ENCODE measurements around the gene CAV1.

CAV1 gene

GRCh38 chr7:116548506-116548905, 23.7 kb downstream of the CAV1 start:
- no peaks in the 10 kb centered on the region for H3K9me3 Mint-ChIP-seq
- peaks cover under 1% of the 10 kb centered on the region in 2 donors for H3K27me3 Mint-ChIP-seq
- no peaks in the 10 kb centered on the region for H3K36me3 Mint-ChIP-seq
- no peak overlapping the region for H3K27ac Mint-ChIP-seq
- peaks cover 9 to 16% of the 10 kb centered on the region in 2 donors for H3K4me1 Mint-ChIP-seq
- no peak for DNase-seq
- peak; percentile 68 to 87 for ATAC-seq (replicated peaks)
- H3K4me3 Mint-ChIP-seq: no peak overlapping the region

GRCh38 chr7:116549370-116549769, 24.5 kb downstream of the CAV1 start:
- ATAC-seq (replicated peaks) (no peak), DNase-seq (no peak)
- Mint-ChIP-seq H3K27me3 (peaks cover 8 to 9% of the 10 kb centered on the region in 2 donors), H3K36me3 (no peaks in the 10 kb centered on the region), H3K9me3 (no peaks in the 10 kb centered on the region), H3K27ac (no peak overlapping the region), H3K4me1 (peaks cover 9 to 16% of the 10 kb centered on the region in 2 donors), H3K4me3 (no peak overlapping the region)

GRCh38 chr7:116551692-116552091, 26.9 kb downstream of the CAV1 start:
- ATAC-seq (replicated peaks) (peak in 1 of 2 donors; percentile 39), DNase-seq (no peak)
- Mint-ChIP-seq H3K4me3 (no peak overlapping the region), H3K27ac (no peak overlapping the region), H3K36me3 (no peaks in the 10 kb centered on the region), H3K27me3 (peaks cover 15 to 16% of the 10 kb centered on the region in 2 donors), H3K4me1 (peaks cover 9 to 21% of the 10 kb centered on the region in 2 donors), H3K9me3 (no peaks in the 10 kb centered on the region)

- Mint-ChIP-seq H3K4me3 (no peak overlapping the region), H3K27ac (no peak overlapping the region), H3K9me3 (no peaks in the 10 kb centered on the region), H3K36me3 (no peaks in the 10 kb centered on the region), H3K27me3 (peaks cover 16 to 19% of the 10 kb centered on the region in 2 donors), H3K4me1 (peaks cover 9 to 21% of the 10 kb centered on the region in 2 donors)
- DNase-seq: no peak
- no peak for ATAC-seq (replicated peaks)
Observed at GRCh38 chr7:116552602-116553001, 27.8 kb downstream of the CAV1 start.

- ATAC-seq (replicated peaks) (no peak), DNase-seq (no peak)
- H3K4me3 Mint-ChIP-seq: no peak overlapping the region
- H3K27ac Mint-ChIP-seq: no peak overlapping the region
- peaks cover 6 to 17% of the 10 kb centered on the region in 2 donors for H3K4me1 Mint-ChIP-seq
- no peaks in the 10 kb centered on the region for H3K36me3 Mint-ChIP-seq
- H3K27me3 Mint-ChIP-seq: peaks cover 21 to 24% of the 10 kb centered on the region in 2 donors
- no peaks in the 10 kb centered on the region for H3K9me3 Mint-ChIP-seq
Observed at GRCh38 chr7:116553168-116553964, 28.5 kb downstream of the CAV1 start.

GRCh38 chr7:116554436-116554835, 29.6 kb downstream of the CAV1 start:
- H3K27me3 Mint-ChIP-seq: peaks cover 21 to 24% of the 10 kb centered on the region in 2 donors
- no peak for DNase-seq
- no peaks in the 10 kb centered on the region for H3K36me3 Mint-ChIP-seq
- peaks cover 2 to 10% of the 10 kb centered on the region in 2 donors for H3K4me1 Mint-ChIP-seq
- ATAC-seq (replicated peaks): no peak
- no peaks in the 10 kb centered on the region for H3K9me3 Mint-ChIP-seq
- H3K27ac Mint-ChIP-seq: no peak overlapping the region
- H3K4me3 Mint-ChIP-seq: no peak overlapping the region

GRCh38 chr7:116554911-116555310, 30.1 kb downstream of the CAV1 start:
- Mint-ChIP-seq H3K27ac (no peak overlapping the region), H3K27me3 (peaks cover 21 to 24% of the 10 kb centered on the region in 2 donors), H3K4me3 (no peak overlapping the region), H3K9me3 (no peaks in the 10 kb centered on the region), H3K4me1 (peaks cover 2 to 10% of the 10 kb centered on the region in 2 donors), H3K36me3 (peaks cover 0 to 3% of the 10 kb centered on the region in 2 donors)
- DNase-seq: no peak
- no peak for ATAC-seq (replicated peaks)

GRCh38 chr7:116557066-116557585, 32.3 kb downstream of the CAV1 start:
- Mint-ChIP-seq H3K27me3 (peaks cover 21 to 24% of the 10 kb centered on the region in 2 donors), H3K4me3 (no peak overlapping the region), H3K36me3 (peaks cover 0 to 3% of the 10 kb centered on the region in 2 donors), H3K9me3 (peaks cover 3 to 4% of the 10 kb centered on the region in 2 donors), H3K27ac (no peak overlapping the region), H3K4me1 (peaks cover 0 to 10% of the 10 kb centered on the region in 2 donors)
- ATAC-seq (replicated peaks) (no peak), DNase-seq (no peak)

GRCh38 chr7:116557901-116558300, 33.1 kb downstream of the CAV1 start:
- H3K4me3 Mint-ChIP-seq: no peak overlapping the region
- no peak overlapping the region for H3K27ac Mint-ChIP-seq
- peaks cover 3 to 12% of the 10 kb centered on the region in 2 donors for H3K4me1 Mint-ChIP-seq
- DNase-seq (no peak), ATAC-seq (replicated peaks) (no peak)
- H3K27me3 Mint-ChIP-seq: peaks cover 21 to 24% of the 10 kb centered on the region in 2 donors
- peaks cover 7 to 9% of the 10 kb centered on the region in 2 donors for H3K9me3 Mint-ChIP-seq
- H3K36me3 Mint-ChIP-seq: peaks cover 0 to 3% of the 10 kb centered on the region in 2 donors

- peaks cover 15% of the 10 kb centered on the region in 2 donors for H3K27me3 Mint-ChIP-seq
Observed at GRCh38 chr7:116560021-116560970, 35.5 kb downstream of the CAV1 start.

GRCh38 chr7:116561697-116562483, 37.1 kb downstream of the CAV1 start:
- ATAC-seq (replicated peaks) (no peak), DNase-seq (no peak)
- H3K36me3 Mint-ChIP-seq: peaks cover 0 to 3% of the 10 kb centered on the region in 2 donors
- H3K4me1 Mint-ChIP-seq: peaks cover 3 to 8% of the 10 kb centered on the region in 2 donors
- peaks cover 13 to 16% of the 10 kb centered on the region in 2 donors for H3K27me3 Mint-ChIP-seq
- no peak overlapping the region for H3K4me3 Mint-ChIP-seq
- H3K9me3 Mint-ChIP-seq: peaks cover 7 to 9% of the 10 kb centered on the region in 2 donors
- H3K27ac Mint-ChIP-seq: no peak overlapping the region

More at GRCh38 chr7:116560021-116560970, 35.5 kb downstream of the CAV1 start:
- Mint-ChIP-seq H3K4me3 (no peak overlapping the region), H3K36me3 (peaks cover 0 to 3% of the 10 kb centered on the region in 2 donors), H3K27ac (no peak overlapping the region), H3K9me3 (peaks cover 7 to 9% of the 10 kb centered on the region in 2 donors), H3K4me1 (peaks cover 3 to 9% of the 10 kb centered on the region in 2 donors)
- ATAC-seq (replicated peaks) (no peak), DNase-seq (no peak)

GRCh38 chr7:116562529-116563121, 37.8 kb downstream of the CAV1 start:
- DNase-seq (no peak), ATAC-seq (replicated peaks) (no peak)
- H3K36me3 Mint-ChIP-seq: peaks cover 0 to 3% of the 10 kb centered on the region in 2 donors
- no peak overlapping the region for H3K27ac Mint-ChIP-seq
- H3K27me3 Mint-ChIP-seq: peaks cover 11 to 16% of the 10 kb centered on the region in 2 donors
- no peak overlapping the region for H3K4me3 Mint-ChIP-seq
- peaks cover 3 to 8% of the 10 kb centered on the region in 2 donors for H3K4me1 Mint-ChIP-seq
- peaks cover 7 to 9% of the 10 kb centered on the region in 2 donors for H3K9me3 Mint-ChIP-seq

GRCh38 chr7:116565981-116566380, 41.1 kb downstream of the CAV1 start:
- Mint-ChIP-seq H3K4me3 (no peak overlapping the region), H3K4me1 (peaks cover 11 to 14% of the 10 kb centered on the region in 2 donors), H3K27ac (no peak overlapping the region), H3K36me3 (no peaks in the 10 kb centered on the region), H3K9me3 (peaks cover 7 to 9% of the 10 kb centered on the region in 2 donors), H3K27me3 (peaks cover 15 to 26% of the 10 kb centered on the region in 2 donors)
- DNase-seq: no peak
- no peak for ATAC-seq (replicated peaks)
